Right lobe of liver (tissue), 4 donors: ENCODE data around the gene TLX2.

ENCODE experiments used
- CTCF ChIP-seq, 4 donors: fragments of 200-600 bp in 3 of 4; fragments of 450-650 bp in 1 of 4; IDR thresholded peaks; one replicate each; pipeline versions ENCODE4 v1.5.1 to v1.8.0; 2016 to 2022; ENCODE audit warnings: antibody characterized with exemption in 4 of 4, mild to moderate bottlenecking in 2 of 4
- POLR2A ChIP-seq: fragments of 450-650 bp; IDR thresholded peaks from one replicate; pipeline ENCODE4 v1.6.1; 2017; ENCODE audit warnings: antibody characterized with exemption, mild to moderate bottlenecking
- donor health status: DM: no; HTN: no; CAD: no.
- donor health status: DM: no; HTN: no; CAD: no.
- donor health status: DM: no; HTN: yes; CAD: no.

- TF ChIP-seq POLR2A = no peak
- TF ChIP-seq CTCF (IDR thresholded peaks at IDR 0.05) = no peak
These were observed 38.9 kb downstream of the TLX2 start for GRCh38 chr2:74552914-74553811.
